ENCODE results near the gene SBF2. TPM values are rescaled to one million over a fixed set of nuclear protein-coding genes. Genes with fewer than 3 reads are reported as not detected.

The SBF2 gene
- total and polyA plus RNA-seq, 2 of the 13 experiments (the other 11 are each of a cell fraction or from before 2014, with no cell fraction given) = 24.0 to 45.8 TPM

- TF ChIP-seq ZNF644 (CRISPR knock-in tag; IDR thresholded peaks at IDR 0.05; ENCODE audit: low read depth) = peak; percentile 42; the same call in 1 of the 2 replicates
These were observed 468.1 kb downstream of the SBF2 start (continued) for GRCh38 chr11:9825895-9826294.

- TF ChIP-seq ARHGAP35 (CRISPR knock-in tag; IDR thresholded peaks at IDR 0.05; ENCODE audit: borderline replicate concordance) = no peak
- TF ChIP-seq ZNF589 (CRISPR knock-in tag; conservative IDR thresholded peaks at IDR 0.05) = no peak
- TF ChIP-seq ZFP41 (CRISPR knock-in tag; IDR thresholded peaks at IDR 0.05; ENCODE audit: borderline replicate concordance) = no peak
- no peak for TF ChIP-seq THAP11 (CRISPR knock-in tag; IDR thresholded peaks at IDR 0.05)
- TF ChIP-seq ZNF276 (CRISPR knock-in tag; IDR thresholded peaks at IDR 0.05; ENCODE audit: low read depth) = no peak
- TF ChIP-seq BORCS8-MEF2B (CRISPR knock-in tag; IDR thresholded peaks at IDR 0.05) = no peak
- CTCF ChIA-PET (ENCODE audit: low intra/inter-chr PET ratio, low total read pairs) = no interaction called here
- intact Hi-C loops (cut with micrococcal nuclease; ENCODE audit: unreplicated experiment) (no loop called here), in situ Hi-C loops (cut with HindIII; ENCODE audit: extremely low pct_ligation_motif_present, low pct_unique_long_range_greater_than_20kb) (no loop called here)
- H2AFZ ChIP-seq (ENCODE audit: low read length) = no peak overlapping the region
- H3K9me3 ChIP-seq (ENCODE audit: low read length) = no peaks in the 10 kb centered on the region
- no peak overlapping the region for H3K4me2 ChIP-seq (ENCODE audit: low read depth, low read length)
- H3K36me3 ChIP-seq (replicated peaks in 1 of 2; ENCODE audit: control insufficient read depth in 1 of 2, insufficient read depth in 2 of 2, low read length in 2 of 2) = no peaks in the 10 kb centered on the region; a peak in 1 of 5 replicates
- peaks cover 17% of the 10 kb centered on the region for H3K4me1 ChIP-seq (ENCODE audit: insufficient read depth, low read length)
- no peak overlapping the region for H3K9ac ChIP-seq (ENCODE audit: insufficient read depth, low read depth, low read length)
- no peak overlapping the region for H3K27ac ChIP-seq (ENCODE audit: extremely low read length, insufficient read depth, low read length)
- DNase-seq (ENCODE audit: low spot score) = no peak
- no TSS peak for BruUV-seq (replicated peaks)
- no peaks in the 10 kb centered on the region for H4K20me1 ChIP-seq (ENCODE audit: insufficient read depth, low read length)
- WGBS (ENCODE audit: low lambda C conversion rate) = 98% methylated on average over 4 of the region's 4 CpGs
- H3K79me2 ChIP-seq (ENCODE audit: insufficient read depth, low read length) = no peaks in the 10 kb centered on the region
- POLR2A ChIA-PET = no interaction called here
- ATAC-seq = no peak
- FAIRE-seq = no peak
- H3K4me3 ChIP-seq (replicated peaks in 1 of 3; ENCODE audit: insufficient read depth in 1 of 3, low read depth in 2 of 3, low read length in 3 of 3) = no peak overlapping the region
- H3K27me3 ChIP-seq (ENCODE audit: control insufficient read depth in 1 of 2, insufficient read depth in 2 of 2, low read length in 2 of 2) = no peaks in the 10 kb centered on the region
These were observed 468.7 kb downstream of the SBF2 start for GRCh38 chr11:9825315-9825714.
